ENCODE results near the gene TTLL10. TPM values are rescaled to one million over a fixed set of nuclear protein-coding genes. Genes with fewer than 3 reads are reported as not detected.

Gene TTLL10
- total RNA-seq: 0.39 TPM

- DNase-seq: no peak
Measured at GRCh38 chr1:1173793-1174415, at the start of gene TTLL10. TTLL10 (plus strand) TSS chr1:1173880; CDS start chr1:1179216, 5,336 bp downstream.

- no peak for DNase-seq
Measured at GRCh38 chr1:1124508-1124785, 49.2 kb upstream of the TTLL10 start.

GRCh38 chr1:1124786-1125642 lies 48.7 kb upstream of the TTLL10 start:
- no peak for DNase-seq

GRCh38 chr1:1125945-1126344 lies 47.7 kb upstream of the TTLL10 start:
- DNase-seq: no peak

- no peak for DNase-seq
Measured at GRCh38 chr1:1127551-1128451, 45.9 kb upstream of the TTLL10 start.

GRCh38 chr1:1128454-1129139 lies 45.1 kb upstream of the TTLL10 start:
- no peak for DNase-seq

- DNase-seq: peak; percentile 13
Measured at GRCh38 chr1:1129381-1129821, 44.3 kb upstream of the TTLL10 start.

GRCh38 chr1:1130206-1131120 lies 43.2 kb upstream of the TTLL10 start:
- no peak for DNase-seq

GRCh38 chr1:1132042-1132950 lies 41.4 kb upstream of the TTLL10 start:
- no peak for DNase-seq

GRCh38 chr1:1132956-1133750 lies 40.5 kb upstream of the TTLL10 start:
- DNase-seq: peak; percentile 33

GRCh38 chr1:1134300-1134970 lies 39.2 kb upstream of the TTLL10 start:
- no peak for DNase-seq

- DNase-seq: peak; percentile 40
Measured at GRCh38 chr1:1135339-1136136, 38.1 kb upstream of the TTLL10 start.

GRCh38 chr1:1136547-1137230 lies 37.0 kb upstream of the TTLL10 start:
- DNase-seq: no peak

- no peak for DNase-seq
Measured at GRCh38 chr1:1137256-1138045, 36.2 kb upstream of the TTLL10 start.

GRCh38 chr1:1140673-1141072 lies 33.0 kb upstream of the TTLL10 start:
- DNase-seq: no peak

GRCh38 chr1:1141244-1141910 lies 32.3 kb upstream of the TTLL10 start:
- DNase-seq: no peak

All from skin of body (tissue), 2 donors.